ENCODE measurements around the gene LARP1.

Gene LARP1

DNA sequence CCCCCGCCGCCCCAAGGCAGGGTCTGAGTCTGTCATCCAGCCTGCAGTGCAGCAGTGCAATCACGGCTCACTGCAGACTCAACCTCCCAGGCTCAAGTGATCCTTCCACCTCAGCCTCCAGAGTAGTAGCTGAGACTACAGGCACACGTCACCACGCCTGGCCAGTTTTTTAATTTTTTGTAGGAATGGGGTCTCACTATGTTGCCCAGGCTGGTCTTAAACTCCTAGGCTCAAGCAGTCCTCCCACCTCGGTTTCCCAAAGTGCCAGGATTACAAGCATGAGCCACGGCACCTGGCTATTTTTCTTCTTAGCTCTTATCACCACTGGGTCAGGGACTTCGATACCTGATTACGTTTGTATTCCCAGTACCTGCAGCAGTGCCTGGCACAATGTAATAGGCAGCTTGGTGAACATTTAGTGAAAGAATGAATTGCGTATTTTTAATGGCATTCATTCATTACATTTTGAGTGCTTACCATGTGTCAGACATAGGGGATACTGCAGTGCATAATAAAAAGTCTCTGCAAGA, 10.3 kb downstream of the LARP1 start:
- H3K4me1 ChIP-seq (ENCODE audit: control insufficient read depth, insufficient read depth, low read length) = peaks cover 28% of the 10 kb centered on the region
- H3K27me3 ChIP-seq (ENCODE audit: control insufficient read depth, insufficient read depth, low read length) = no peaks in the 10 kb centered on the region
- H3K36me3 ChIP-seq (ENCODE audit: insufficient read depth, low read length) = no peaks in the 10 kb centered on the region
- no peak overlapping the region for H3K4me3 ChIP-seq (ENCODE audit: low read length)
- H3K9ac ChIP-seq (ENCODE audit: low read depth, low read length) = no peak overlapping the region
- H3K4me2 ChIP-seq (ENCODE audit: low read length) = no peak overlapping the region
- no peaks in the 10 kb centered on the region for H3K9me3 ChIP-seq (replicated peaks; ENCODE audit: low read length)

DNA sequence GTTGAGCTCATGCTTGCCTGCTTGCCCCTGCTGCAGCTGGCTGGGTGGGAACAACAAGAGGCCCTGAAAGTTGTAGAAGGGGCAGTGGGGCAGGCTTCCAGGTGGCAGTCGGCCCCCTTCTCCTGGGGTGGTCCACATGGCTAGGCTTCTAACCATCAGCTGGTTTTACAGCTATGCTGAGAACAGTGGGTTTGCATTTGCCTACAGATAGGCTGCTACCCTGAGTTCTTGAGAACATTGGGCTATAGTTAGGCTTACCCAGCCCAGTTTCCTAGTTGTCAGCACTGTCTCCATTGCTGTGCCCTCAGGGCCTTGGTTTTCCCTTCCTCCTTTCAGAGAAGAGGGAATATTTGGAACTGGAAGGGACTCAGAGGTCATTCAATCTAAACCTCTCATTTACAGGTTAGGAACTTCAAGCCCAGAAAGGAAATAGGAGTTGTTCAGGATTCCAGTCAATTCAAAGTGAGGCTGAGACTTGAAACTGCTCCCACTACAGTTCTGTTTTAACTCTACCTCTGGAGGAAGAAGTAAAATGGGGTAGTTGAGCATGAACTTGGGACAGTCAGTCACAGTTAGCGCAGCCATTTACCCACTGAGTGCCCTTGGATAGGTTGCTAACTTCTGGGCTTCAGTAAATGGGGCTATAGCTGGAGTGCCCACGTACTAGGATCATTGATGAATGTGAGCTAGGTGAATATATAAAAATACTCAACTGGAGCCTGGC, 11.5 kb downstream of the LARP1 start:
- Histone ChIP-seq H3K9me3 (replicated peaks; ENCODE audit: low read length) (no peaks in the 10 kb centered on the region), H3K4me1 (ENCODE audit: control insufficient read depth, insufficient read depth, low read length) (peaks cover 27% of the 10 kb centered on the region), H3K9ac (ENCODE audit: low read depth, low read length) (no peak overlapping the region), H3K4me3 (ENCODE audit: low read length) (no peak overlapping the region), H3K4me2 (ENCODE audit: low read length) (no peak overlapping the region), H3K27me3 (ENCODE audit: control insufficient read depth, insufficient read depth, low read length) (no peaks in the 10 kb centered on the region), H3K36me3 (ENCODE audit: insufficient read depth, low read length) (no peaks in the 10 kb centered on the region)

DNA sequence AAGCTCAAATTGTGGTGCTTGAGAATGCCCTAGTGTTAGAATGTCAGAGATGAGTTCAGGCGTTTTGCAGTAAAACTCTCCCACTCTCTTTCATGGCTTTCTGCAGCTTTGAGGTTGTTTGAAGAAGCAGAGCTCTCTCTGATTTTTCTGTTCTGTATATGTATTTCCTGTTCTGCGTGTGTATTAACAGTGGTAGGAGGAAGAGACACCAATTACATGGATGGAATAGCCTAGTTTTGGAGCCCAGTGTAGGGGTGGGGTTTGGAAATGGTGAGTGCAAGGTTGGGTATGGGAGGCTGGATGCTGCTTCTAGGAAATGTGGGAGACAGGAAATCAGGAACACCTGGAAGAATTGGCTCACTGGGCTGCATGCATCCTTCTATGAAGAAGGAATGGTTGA, 12.4 kb downstream of the LARP1 start:
- no peak overlapping the region for H3K4me3 ChIP-seq (ENCODE audit: low read length)
- no peak overlapping the region for H3K9ac ChIP-seq (ENCODE audit: low read depth, low read length)

DNA sequence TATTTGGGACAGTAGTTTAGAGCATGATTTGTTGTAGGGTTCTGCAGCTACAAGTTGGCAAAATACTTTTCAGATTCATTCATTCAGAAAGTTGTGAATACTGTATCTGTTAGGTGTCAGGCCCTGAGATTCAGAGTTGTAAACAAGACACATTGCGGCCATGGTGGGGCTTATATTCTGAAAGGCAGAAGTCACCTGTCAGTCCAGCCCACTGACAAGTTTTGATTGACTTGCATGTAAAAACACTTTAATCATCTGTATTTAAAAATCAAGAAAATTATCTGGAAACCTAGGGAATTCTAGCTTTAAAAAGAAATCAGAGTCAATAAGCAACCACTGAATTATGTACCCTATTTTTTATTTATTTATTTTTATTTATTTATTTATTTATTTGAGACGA, 13.0 kb downstream of the LARP1 start:
- Histone ChIP-seq H3K4me2 (ENCODE audit: low read length) (no peak overlapping the region), H3K36me3 (ENCODE audit: insufficient read depth, low read length) (no peaks in the 10 kb centered on the region), H3K9ac (ENCODE audit: low read depth, low read length) (no peak overlapping the region), H3K27me3 (ENCODE audit: control insufficient read depth, insufficient read depth, low read length) (no peaks in the 10 kb centered on the region), H3K9me3 (replicated peaks; ENCODE audit: low read length) (no peaks in the 10 kb centered on the region), H3K4me3 (ENCODE audit: low read length) (no peak overlapping the region), H3K4me1 (ENCODE audit: control insufficient read depth, insufficient read depth, low read length) (peaks cover 30% of the 10 kb centered on the region)

More for the DNA sequence above, 12.4 kb downstream of the LARP1 start:
- Histone ChIP-seq H3K9me3 (replicated peaks; ENCODE audit: low read length) (no peaks in the 10 kb centered on the region), H3K4me2 (ENCODE audit: low read length) (no peak overlapping the region), H3K4me1 (ENCODE audit: control insufficient read depth, insufficient read depth, low read length) (peaks cover 30% of the 10 kb centered on the region), H3K27me3 (ENCODE audit: control insufficient read depth, insufficient read depth, low read length) (no peaks in the 10 kb centered on the region), H3K36me3 (ENCODE audit: insufficient read depth, low read length) (no peaks in the 10 kb centered on the region)

- no peaks in the 10 kb centered on the region for H3K27me3 ChIP-seq (ENCODE audit: control insufficient read depth, insufficient read depth, low read length)
- H3K9ac ChIP-seq (ENCODE audit: low read depth, low read length) = no peak overlapping the region
Measured at GRCh38 chr5:154770111-154770510, 14.9 kb downstream of the LARP1 start.

DNA sequence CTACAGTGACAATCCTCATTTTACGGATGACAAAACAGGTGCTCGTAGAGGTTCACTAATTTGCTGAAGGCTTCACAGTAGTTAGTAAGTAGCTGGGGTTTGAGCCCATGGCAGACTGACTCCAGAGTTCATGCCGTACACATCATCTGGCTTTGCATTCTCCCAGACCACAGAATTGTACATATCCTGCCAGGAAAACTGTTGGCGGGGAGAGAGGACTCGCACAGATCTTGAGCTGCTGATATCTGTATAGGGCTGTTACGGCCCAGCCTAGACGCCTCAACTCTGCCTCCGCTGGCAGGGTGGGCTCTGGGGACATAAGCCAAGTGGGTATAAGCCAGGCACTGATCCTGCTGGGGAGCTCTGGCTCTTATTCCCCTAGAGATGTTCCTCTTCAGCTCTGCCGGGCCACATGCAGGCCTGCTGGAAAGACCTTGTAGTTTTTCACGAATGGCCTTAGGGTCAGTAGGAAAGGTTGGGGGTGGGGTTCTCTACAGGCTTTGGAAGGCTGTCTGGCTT, 16.3 kb downstream of the LARP1 start:
- Histone ChIP-seq H3K4me3 (ENCODE audit: low read length) (no peak overlapping the region), H3K9me3 (replicated peaks; ENCODE audit: low read length) (no peaks in the 10 kb centered on the region), H3K4me2 (ENCODE audit: low read length) (peak overlapping the region; percentile 73), H3K9ac (ENCODE audit: low read depth, low read length) (peak overlapping the region; percentile 46), H3K27me3 (ENCODE audit: control insufficient read depth, insufficient read depth, low read length) (no peaks in the 10 kb centered on the region), H3K36me3 (ENCODE audit: insufficient read depth, low read length) (no peaks in the 10 kb centered on the region), H3K4me1 (ENCODE audit: control insufficient read depth, insufficient read depth, low read length) (peaks cover 30% of the 10 kb centered on the region)

More at GRCh38 chr5:154770111-154770510, 14.9 kb downstream of the LARP1 start:
- Histone ChIP-seq H3K4me2 (ENCODE audit: low read length) (no peak overlapping the region), H3K36me3 (ENCODE audit: insufficient read depth, low read length) (no peaks in the 10 kb centered on the region), H3K4me3 (ENCODE audit: low read length) (no peak overlapping the region), H3K4me1 (ENCODE audit: control insufficient read depth, insufficient read depth, low read length) (peaks cover 30% of the 10 kb centered on the region), H3K9me3 (replicated peaks; ENCODE audit: low read length) (no peaks in the 10 kb centered on the region)

GRCh38 chr5:154773326-154773725, 18.1 kb downstream of the LARP1 start:
- Histone ChIP-seq H3K4me1 (ENCODE audit: control insufficient read depth, insufficient read depth, low read length) (peaks cover 32% of the 10 kb centered on the region), H3K36me3 (ENCODE audit: insufficient read depth, low read length) (no peaks in the 10 kb centered on the region), H3K27me3 (ENCODE audit: control insufficient read depth, insufficient read depth, low read length) (no peaks in the 10 kb centered on the region), H3K4me2 (ENCODE audit: low read length) (no peak overlapping the region), H3K4me3 (ENCODE audit: low read length) (no peak overlapping the region), H3K9me3 (replicated peaks; ENCODE audit: low read length) (no peaks in the 10 kb centered on the region), H3K9ac (ENCODE audit: low read depth, low read length) (no peak overlapping the region)

DNA sequence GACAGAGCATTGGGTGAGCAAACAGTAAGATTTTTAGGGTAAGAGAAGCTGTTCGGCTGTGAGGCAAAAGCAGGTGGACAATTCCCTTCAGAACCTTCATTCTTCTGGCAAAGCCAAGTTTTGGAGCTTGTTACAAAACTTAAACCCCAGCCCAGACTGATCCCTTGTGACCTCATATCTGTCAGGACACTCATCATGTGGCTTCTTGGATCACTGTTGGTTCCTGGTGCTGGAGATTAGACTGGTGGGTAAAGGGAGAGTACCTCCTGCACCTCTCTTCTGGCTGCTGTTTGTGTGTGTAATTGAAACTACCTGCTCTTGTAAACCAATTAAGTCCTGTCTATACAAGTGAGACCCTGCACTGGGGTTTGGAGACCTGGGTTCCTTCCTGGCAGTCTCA, 21.0 kb downstream of the LARP1 start:
- Histone ChIP-seq H3K36me3 (ENCODE audit: insufficient read depth, low read length) (no peaks in the 10 kb centered on the region), H3K9ac (ENCODE audit: low read depth, low read length) (no peak overlapping the region), H3K9me3 (replicated peaks; ENCODE audit: low read length) (no peaks in the 10 kb centered on the region), H3K4me1 (ENCODE audit: control insufficient read depth, insufficient read depth, low read length) (peaks cover 27% of the 10 kb centered on the region), H3K27me3 (ENCODE audit: control insufficient read depth, insufficient read depth, low read length) (no peaks in the 10 kb centered on the region), H3K4me3 (ENCODE audit: low read length) (no peak overlapping the region), H3K4me2 (ENCODE audit: low read length) (no peak overlapping the region)

- Histone ChIP-seq H3K9me3 (replicated peaks; ENCODE audit: low read length) (no peaks in the 10 kb centered on the region), H3K4me2 (ENCODE audit: low read length) (peak overlapping the region; percentile 49), H3K27me3 (ENCODE audit: control insufficient read depth, insufficient read depth, low read length) (no peaks in the 10 kb centered on the region), H3K4me1 (ENCODE audit: control insufficient read depth, insufficient read depth, low read length) (peaks cover 35% of the 10 kb centered on the region), H3K9ac (ENCODE audit: low read depth, low read length) (no peak overlapping the region), H3K36me3 (ENCODE audit: insufficient read depth, low read length) (no peaks in the 10 kb centered on the region), H3K4me3 (ENCODE audit: low read length) (no peak overlapping the region)
Measured at GRCh38 chr5:154778534-154778933, 23.4 kb downstream of the LARP1 start.

- H3K9me3 ChIP-seq (replicated peaks; ENCODE audit: low read length) = no peaks in the 10 kb centered on the region
Measured at GRCh38 chr5:154779105-154779504, 23.9 kb downstream of the LARP1 start.

DNA sequence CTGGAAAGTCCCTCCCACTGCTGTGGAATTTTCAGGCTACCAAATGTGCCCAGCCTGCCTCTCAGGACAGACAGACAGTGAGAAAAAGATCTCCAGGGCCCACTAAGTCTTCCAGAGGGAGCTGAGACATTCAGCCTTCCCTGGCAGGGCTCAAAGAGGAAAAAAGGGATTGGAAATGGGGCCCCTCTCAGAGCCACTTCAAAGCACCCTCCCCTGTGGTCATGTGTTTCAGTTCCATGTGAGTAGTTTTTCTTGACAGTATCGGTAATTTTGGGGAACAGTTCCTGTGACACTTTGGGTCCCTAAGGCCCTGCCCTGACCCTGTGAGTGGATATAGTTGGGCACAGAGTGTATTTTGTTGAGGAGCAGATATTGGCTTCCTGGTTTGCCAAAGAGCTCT, 25.0 kb downstream of the LARP1 start:
- H3K4me3 ChIP-seq (ENCODE audit: low read length) = no peak overlapping the region
- no peak overlapping the region for H3K4me2 ChIP-seq (ENCODE audit: low read length)
- H3K9ac ChIP-seq (ENCODE audit: low read depth, low read length) = no peak overlapping the region
- H3K27me3 ChIP-seq (ENCODE audit: control insufficient read depth, insufficient read depth, low read length) = no peaks in the 10 kb centered on the region
- H3K4me1 ChIP-seq (ENCODE audit: control insufficient read depth, insufficient read depth, low read length) = peaks cover 42% of the 10 kb centered on the region
- H3K36me3 ChIP-seq (ENCODE audit: insufficient read depth, low read length) = no peaks in the 10 kb centered on the region
- no peaks in the 10 kb centered on the region for H3K9me3 ChIP-seq (replicated peaks; ENCODE audit: low read length)

More at GRCh38 chr5:154779105-154779504, 23.9 kb downstream of the LARP1 start:
- Histone ChIP-seq H3K36me3 (ENCODE audit: insufficient read depth, low read length) (no peaks in the 10 kb centered on the region), H3K4me2 (ENCODE audit: low read length) (peak overlapping the region; percentile 49), H3K27me3 (ENCODE audit: control insufficient read depth, insufficient read depth, low read length) (no peaks in the 10 kb centered on the region), H3K4me1 (ENCODE audit: control insufficient read depth, insufficient read depth, low read length) (peaks cover 41% of the 10 kb centered on the region), H3K4me3 (ENCODE audit: low read length) (no peak overlapping the region), H3K9ac (ENCODE audit: low read depth, low read length) (no peak overlapping the region)

GRCh38 chr5:154782326-154782725, 27.1 kb downstream of the LARP1 start:
- H3K9me3 ChIP-seq (replicated peaks; ENCODE audit: low read length) = no peaks in the 10 kb centered on the region

More at GRCh38 chr5:154782326-154782725, 27.1 kb downstream of the LARP1 start:
- Histone ChIP-seq H3K36me3 (ENCODE audit: insufficient read depth, low read length) (no peaks in the 10 kb centered on the region), H3K4me2 (ENCODE audit: low read length) (no peak overlapping the region), H3K4me3 (ENCODE audit: low read length) (no peak overlapping the region), H3K9ac (ENCODE audit: low read depth, low read length) (no peak overlapping the region), H3K27me3 (ENCODE audit: control insufficient read depth, insufficient read depth, low read length) (no peaks in the 10 kb centered on the region), H3K4me1 (ENCODE audit: control insufficient read depth, insufficient read depth, low read length) (peaks cover 42% of the 10 kb centered on the region)
